Measurements from ENCODE around the gene GPR78.
"Not testable (repeated sequence)": the region's sequence is repeated elsewhere in the genome, so short reads cannot be mapped to it uniquely, and the experiment has no call there.

GPR78 gene

GRCh38 chr4:8618421-8618820 is 38.2 kb downstream of the GPR78 start:
- no peak for DNase-seq

GRCh38 chr4:8618961-8619720 is 38.9 kb downstream of the GPR78 start:
- DNase-seq = no peak

GRCh38 chr4:8621135-8621534 is 40.9 kb downstream of the GPR78 start:
- not testable (repeated sequence) for DNase-seq

DNA sequence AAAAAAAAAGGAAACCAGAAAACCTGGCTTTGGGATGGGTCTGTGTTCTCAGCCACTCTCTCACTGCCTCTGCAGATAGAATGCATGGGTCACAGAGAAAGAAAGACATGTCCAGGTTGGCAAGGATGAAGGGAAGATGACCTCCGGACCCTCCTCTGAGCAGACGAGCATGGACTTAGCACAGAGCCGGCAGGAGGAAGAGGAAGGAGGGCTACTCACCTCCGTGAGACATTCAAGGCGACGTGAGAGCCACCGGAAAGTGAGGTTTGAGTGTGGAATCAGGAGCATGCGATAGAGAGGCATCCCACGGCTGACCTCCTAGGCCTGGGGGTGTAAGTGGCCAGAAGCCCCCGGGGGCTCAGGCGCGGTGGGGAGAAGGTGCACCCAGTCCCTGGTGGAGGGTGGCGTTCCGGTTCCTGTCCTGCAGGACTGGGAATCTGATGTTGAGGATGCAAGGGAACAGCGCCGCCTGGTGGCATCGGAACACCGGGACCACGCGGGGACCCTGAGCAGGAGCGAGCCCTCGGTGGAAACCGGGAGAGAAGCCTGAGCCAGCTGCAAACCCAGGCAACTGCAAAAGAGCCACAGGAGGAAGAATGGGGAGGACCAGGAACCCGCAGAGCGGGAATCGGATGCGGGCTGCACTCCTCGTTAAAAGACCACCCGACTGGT is 44.5 kb downstream of the GPR78 start:
- not testable (repeated sequence) for DNase-seq

DNA sequence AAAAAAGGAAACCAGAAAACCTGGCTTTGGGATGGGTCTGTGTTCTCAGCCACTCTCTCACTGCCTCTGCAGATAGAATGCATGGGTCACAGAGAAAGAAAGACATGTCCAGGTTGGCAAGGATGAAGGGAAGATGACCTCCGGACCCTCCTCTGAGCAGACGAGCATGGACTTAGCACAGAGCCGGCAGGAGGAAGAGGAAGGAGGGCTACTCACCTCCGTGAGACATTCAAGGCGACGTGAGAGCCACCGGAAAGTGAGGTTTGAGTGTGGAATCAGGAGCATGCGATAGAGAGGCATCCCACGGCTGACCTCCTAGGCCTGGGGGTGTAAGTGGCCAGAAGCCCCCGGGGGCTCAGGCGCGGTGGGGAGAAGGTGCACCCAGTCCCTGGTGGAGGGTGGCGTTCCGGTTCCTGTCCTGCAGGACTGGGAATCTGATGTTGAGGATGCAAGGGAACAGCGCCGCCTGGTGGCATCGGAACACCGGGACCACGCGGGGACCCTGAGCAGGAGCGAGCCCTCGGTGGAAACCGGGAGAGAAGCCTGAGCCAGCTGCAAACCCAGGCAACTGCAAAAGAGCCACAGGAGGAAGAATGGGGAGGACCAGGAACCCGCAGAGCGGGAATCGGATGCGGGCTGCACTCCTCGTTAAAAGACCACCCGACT is 50.2 kb downstream of the GPR78 start:
- DNase-seq = not testable (repeated sequence)

DNA sequence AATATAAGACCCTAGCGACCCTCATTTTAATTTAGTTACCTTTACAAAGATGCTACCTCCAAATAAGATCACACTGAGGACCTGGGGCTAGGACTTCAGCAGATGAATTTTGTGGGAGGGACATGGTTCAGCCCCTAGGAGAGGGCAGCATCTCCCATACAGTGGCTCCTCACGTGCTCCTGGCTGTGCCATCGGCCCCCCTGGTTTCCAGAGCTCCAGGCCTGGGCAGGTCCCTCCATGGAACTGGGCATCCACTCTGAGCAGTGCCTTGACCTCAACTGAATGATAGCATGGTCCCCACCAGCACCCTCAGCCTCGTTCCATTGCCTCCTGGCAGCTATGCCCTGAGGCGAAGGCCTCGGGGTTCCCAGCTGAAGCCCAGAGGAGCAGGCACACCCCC is 51.7 kb downstream of the GPR78 start:
- not testable (repeated sequence) for DNase-seq

DNA sequence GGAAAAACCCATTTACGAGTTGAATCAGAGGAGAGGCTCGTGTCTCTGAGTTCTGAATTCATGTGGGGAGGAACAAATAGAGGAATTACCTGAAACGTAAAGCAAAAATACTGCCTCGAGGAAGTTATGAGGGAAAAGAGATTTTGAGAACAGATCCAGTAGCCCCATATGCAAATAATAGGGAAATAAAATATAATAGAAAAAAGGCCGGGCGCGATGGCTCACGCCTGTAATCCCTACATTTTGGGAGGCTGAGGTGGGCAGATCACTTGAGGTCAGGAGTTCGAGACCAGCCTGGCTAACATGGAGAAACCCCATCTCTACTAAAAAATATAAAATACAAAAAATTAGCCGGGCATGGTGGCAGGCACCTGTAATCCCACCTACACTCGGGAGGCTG is 54.6 kb downstream of the GPR78 start:
- not testable (repeated sequence) for DNase-seq

DNA sequence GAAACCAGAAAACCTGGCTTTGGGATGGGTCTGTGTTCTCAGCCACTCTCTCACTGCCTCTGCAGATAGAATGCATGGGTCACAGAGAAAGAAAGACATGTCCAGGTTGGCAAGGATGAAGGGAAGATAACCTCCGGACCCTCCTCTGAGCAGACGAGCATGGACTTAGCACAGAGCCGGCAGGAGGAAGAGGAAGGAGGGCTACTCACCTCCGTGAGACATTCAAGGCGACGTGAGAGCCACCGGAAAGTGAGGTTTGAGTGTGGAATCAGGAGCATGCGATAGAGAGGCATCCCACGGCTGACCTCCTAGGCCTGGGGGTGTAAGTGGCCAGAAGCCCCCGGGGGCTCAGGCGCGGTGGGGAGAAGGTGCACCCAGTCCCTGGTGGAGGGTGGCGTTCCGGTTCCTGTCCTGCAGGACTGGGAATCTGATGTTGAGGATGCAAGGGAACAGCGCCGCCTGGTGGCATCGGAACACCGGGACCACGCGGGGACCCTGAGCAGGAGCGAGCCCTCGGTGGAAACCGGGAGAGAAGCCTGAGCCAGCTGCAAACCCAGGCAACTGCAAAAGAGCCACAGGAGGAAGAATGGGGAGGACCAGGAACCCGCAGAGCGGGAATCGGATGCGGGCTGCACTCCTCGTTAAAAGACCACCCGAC is 55.8 kb downstream of the GPR78 start:
- DNase-seq = not testable (repeated sequence)
